Measurements from ENCODE around the gene PBX3. TPM values are rescaled to one million over a fixed set of nuclear protein-coding genes. Genes with fewer than 3 reads are reported as not detected.

Gene PBX3
- total RNA-seq, 1 donor from 2014 or later, result 48.6 TPM

DNA sequence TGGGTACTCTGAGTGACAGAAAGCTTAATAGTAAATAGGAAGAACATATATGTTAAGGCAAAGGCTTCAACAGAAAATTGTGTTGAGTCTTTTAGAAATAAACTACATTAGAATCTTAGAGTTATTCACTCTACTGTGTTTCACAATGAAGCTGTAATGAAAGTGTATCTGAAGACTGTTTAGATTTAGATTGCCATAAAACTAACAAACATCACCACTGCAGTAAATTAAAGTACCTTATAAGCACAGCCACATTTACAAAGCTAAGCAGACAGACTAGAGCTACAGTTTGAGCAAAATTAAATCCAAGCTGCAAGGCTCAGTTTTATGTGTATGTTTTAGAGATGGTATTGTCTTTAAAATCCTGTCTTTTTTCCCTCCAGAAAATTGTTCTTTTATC, 172.4 kb downstream of the PBX3 start:
- Histone ChIP-seq H3K4me3 (no peak overlapping the region), H3K4me1 (no peaks in the 10 kb centered on the region), H3K36me3 (peaks cover 10% of the 10 kb centered on the region), H3K9me3 (no peaks in the 10 kb centered on the region), H3K27me3 (no peaks in the 10 kb centered on the region), H3K27ac (no peak overlapping the region)
- no peak for DNase-seq
- ATAC-seq, result no peak
- TF ChIP-seq CTCF (IDR thresholded peaks at IDR 0.05), result no peak
- intact Hi-C loops (cut with DNase I), result no loop called here

DNA sequence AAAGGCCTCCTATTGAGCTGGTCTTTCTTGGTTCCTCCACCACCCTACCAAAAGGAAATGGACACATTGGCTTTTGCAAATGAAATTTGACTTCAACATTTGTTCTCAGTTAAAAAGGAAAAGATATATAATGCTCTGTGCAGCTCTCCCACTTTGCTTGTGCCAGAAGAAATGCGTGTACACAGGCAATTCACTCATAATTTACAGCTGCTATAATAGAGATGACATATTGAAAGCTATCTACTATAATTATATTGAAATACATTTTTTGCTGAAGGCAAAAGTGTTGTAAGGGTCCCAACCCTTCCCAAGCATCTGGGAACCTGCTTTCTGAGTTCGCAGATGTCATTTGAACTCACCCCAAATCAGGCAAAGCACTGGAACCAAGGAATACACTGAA, 173.2 kb downstream of the PBX3 start:
- intact Hi-C loops (cut with DNase I), result no loop called here
- DNase-seq (no peak), ATAC-seq (no peak)
- no peaks in the 10 kb centered on the region for H3K9me3 ChIP-seq
- no peak overlapping the region for H3K4me3 ChIP-seq
- H3K27me3 ChIP-seq, result no peaks in the 10 kb centered on the region
- H3K27ac ChIP-seq, result no peak overlapping the region
- H3K36me3 ChIP-seq, result peaks cover 10% of the 10 kb centered on the region
- no peak for TF ChIP-seq CTCF (IDR thresholded peaks at IDR 0.05)
- no peaks in the 10 kb centered on the region for H3K4me1 ChIP-seq

DNA sequence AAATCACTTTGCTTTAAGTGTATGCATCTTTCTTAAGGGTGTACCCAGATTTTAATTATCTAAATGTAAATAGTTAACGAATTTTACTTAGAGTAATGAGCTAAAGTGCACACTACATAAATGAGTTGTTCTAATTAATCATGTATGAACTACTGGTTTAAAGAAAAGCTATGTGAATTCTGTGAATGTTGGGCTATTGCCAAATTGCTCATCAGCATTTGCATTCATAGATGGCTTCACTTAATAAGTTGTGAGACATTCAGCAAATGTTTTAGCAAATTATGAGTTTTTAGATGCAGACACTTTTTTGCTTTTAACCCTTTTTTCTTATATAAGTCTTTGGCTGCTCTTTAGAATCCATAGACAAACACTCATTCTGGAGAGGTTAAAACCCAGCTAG, 175.7 kb downstream of the PBX3 start:
- intact Hi-C loops (cut with DNase I), result no loop called here
- Histone ChIP-seq H3K27ac (no peak overlapping the region), H3K27me3 (no peaks in the 10 kb centered on the region), H3K4me3 (no peak overlapping the region), H3K4me1 (no peaks in the 10 kb centered on the region), H3K36me3 (no peaks in the 10 kb centered on the region), H3K9me3 (no peaks in the 10 kb centered on the region)
- ATAC-seq, result no peak
- no peak for TF ChIP-seq CTCF (IDR thresholded peaks at IDR 0.05)
- DNase-seq, result no peak

GRCh38 chr9:125924351-125924750, 177.2 kb downstream of the PBX3 start:
- TF ChIP-seq CTCF (IDR thresholded peaks at IDR 0.05), result no peak
- DNase-seq (no peak), ATAC-seq (no peak)
- H3K4me3 ChIP-seq, result no peak overlapping the region
- H3K9me3 ChIP-seq, result no peaks in the 10 kb centered on the region
- H3K27ac ChIP-seq, result no peak overlapping the region
- intact Hi-C loops (cut with DNase I), result no loop called here
- H3K36me3 ChIP-seq, result no peaks in the 10 kb centered on the region
- no peaks in the 10 kb centered on the region for H3K27me3 ChIP-seq
- no peaks in the 10 kb centered on the region for H3K4me1 ChIP-seq

DNA sequence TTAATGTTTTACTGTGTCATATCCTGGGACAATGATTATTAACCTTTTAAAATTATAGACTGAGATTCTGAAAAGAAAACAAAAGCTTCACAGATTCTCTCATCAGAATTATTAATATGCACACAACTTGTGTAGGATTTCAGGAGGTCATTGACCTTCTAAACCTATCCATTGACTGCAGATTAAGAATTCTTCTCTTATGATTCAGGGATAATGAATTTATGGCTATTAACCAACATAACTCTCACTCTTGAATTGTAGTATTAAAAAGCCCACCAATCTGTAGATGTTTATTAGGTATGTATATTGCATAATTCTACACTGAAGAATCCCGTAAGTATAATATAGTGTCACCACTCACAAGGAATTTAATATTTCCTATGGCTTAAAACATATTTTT, 179.8 kb downstream of the PBX3 start:
- Histone ChIP-seq H3K27me3 (no peaks in the 10 kb centered on the region), H3K4me1 (no peaks in the 10 kb centered on the region), H3K9me3 (no peaks in the 10 kb centered on the region), H3K4me3 (no peak overlapping the region), H3K27ac (no peak overlapping the region), H3K36me3 (no peaks in the 10 kb centered on the region)
- ATAC-seq, result no peak
- DNase-seq, result no peak
- intact Hi-C loops (cut with DNase I), result no loop called here
- no peak for TF ChIP-seq CTCF (IDR thresholded peaks at IDR 0.05)

DNA sequence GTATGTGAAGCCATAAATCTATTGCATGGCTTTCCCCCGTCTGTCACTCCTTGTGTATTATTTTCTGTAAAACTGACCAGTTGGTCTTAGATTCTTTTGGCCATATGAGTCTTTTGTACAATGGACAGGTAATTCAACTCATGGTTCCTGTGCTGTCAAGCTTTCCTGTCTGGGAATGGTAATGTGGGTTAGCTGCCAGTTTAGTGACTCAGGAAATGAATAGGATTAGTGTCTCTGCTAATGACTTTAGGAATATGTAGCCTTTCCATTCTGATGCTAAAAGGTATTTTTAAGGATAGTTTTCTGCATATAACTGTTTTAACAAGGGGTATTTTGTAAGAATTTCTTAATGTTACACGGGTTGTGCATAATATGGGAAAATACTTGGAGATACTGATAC, 182.7 kb downstream of the PBX3 start:
- Histone ChIP-seq H3K9me3 (no peaks in the 10 kb centered on the region), H3K27me3 (no peaks in the 10 kb centered on the region), H3K4me3 (no peak overlapping the region), H3K27ac (no peak overlapping the region), H3K36me3 (peaks cover 3% of the 10 kb centered on the region), H3K4me1 (no peaks in the 10 kb centered on the region)
- DNase-seq (no peak), ATAC-seq (no peak)
- intact Hi-C loops (cut with DNase I), result no loop called here
- no peak for TF ChIP-seq CTCF (IDR thresholded peaks at IDR 0.05)

All from upper lobe of right lung (tissue), 1 donor.